ENCODE data around the gene ZBTB38.

ZBTB38 gene

DNA sequence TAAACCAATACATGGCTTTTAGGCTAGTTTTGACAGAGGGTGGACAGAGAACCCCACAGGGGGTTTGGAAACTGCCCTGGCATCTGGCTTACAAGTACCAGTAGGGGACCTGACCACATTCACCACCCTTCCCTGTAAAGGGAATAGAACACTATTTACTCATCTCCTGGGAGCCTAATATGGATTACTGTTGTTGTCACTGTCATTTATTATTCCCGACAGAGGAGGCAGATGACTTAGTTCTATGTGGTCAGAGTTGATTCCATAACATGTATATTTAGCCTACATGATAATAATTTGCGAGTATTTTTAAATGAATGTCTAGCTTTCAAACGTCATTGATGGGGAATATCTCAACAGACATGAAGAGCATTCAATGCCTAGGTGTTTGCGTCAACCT lies 15.9 kb downstream of the ZBTB38 start:
- Histone ChIP-seq H3K4me3 (peak overlapping the region in 1 of 7 experiments; percentile 13), H3K27ac (peak overlapping the region in 19 of 21 experiments; percentile 11 to 85 (median 59))

DNA sequence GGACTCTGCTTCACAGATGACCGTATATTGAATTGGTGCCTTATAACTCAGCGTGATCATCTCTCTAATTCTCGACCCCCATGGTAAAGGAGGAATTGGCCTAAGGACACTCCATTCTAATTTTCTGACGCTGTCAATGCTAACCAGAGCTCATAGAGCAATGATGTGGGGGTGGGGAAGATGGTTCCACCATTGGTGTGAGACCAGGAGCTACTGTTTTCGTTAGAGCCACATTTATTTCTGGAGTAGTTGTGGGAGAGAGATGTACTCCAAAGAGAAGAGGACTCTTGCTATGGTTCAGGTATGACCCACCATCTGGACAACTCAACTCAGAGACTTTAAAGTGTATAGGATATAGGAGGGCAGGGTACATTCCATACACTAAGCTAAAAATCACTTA lies 16.3 kb downstream of the ZBTB38 start:
- H3K27ac ChIP-seq = peak overlapping the region in 17 of 21 experiments; percentile 18 to 85 (median 63)
- peak overlapping the region in 1 of 7 experiments; percentile 15 for H3K4me3 ChIP-seq

DNA sequence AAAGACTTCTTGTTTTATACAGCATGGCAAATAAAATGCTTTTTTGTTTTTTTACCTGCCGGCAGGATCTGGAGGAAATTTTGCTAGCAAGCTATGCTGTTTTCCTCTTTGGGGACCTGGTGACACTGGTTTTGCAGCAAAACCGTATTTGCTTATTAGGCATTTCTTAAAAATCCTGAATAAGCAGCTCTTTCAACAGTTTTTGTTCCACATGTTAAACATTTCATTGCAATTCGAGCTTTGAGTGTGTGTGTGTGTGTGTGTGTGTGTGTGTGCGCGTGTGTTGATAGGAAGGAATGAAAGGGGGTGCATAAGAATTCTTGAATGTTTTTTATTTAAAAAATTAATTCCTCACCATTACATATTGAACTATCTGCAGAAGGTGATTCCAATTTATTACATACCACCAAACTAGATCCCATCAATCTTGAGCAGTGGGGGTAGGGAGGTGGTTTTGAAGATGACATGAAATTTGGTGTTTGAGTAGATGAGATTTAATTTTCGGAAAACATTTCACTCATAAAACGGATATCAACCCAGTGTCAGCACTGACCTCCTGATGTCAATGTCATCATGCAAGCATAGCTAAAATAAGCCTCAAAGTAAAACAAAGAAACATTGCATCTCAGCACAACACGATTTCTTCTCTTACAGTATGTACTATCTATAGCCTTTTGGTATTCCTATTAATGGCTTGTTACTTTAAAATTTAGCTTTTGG lies 17.3 kb downstream of the ZBTB38 start:
- H3K27ac ChIP-seq = peak overlapping the region in 14 of 21 experiments; percentile 17 to 85 (median 68)
- H3K4me3 ChIP-seq = peak overlapping the region; percentile 0 to 32 (median 16)

DNA sequence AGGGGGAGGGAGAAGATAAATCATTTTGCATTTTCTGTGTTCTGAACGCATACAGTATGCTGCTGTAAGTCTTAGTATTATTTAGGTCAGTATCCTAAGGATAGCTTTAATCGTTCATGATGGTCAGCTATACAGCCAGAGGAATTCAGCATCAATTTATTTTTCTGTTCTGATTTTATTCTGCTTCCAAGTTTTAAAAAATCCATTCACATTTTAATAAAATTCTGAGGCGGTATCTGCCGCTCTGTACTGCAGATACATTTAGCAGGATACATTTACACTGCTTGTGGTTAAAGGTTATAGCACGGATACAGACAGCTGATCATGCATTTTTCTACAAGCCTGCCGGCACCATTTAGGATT lies 17.8 kb downstream of the ZBTB38 start:
- Histone ChIP-seq H3K4me3 (peak overlapping the region; percentile 0 to 32 (median 16)), H3K27ac (peak overlapping the region in 16 of 21 experiments; percentile 23 to 85 (median 56))

DNA sequence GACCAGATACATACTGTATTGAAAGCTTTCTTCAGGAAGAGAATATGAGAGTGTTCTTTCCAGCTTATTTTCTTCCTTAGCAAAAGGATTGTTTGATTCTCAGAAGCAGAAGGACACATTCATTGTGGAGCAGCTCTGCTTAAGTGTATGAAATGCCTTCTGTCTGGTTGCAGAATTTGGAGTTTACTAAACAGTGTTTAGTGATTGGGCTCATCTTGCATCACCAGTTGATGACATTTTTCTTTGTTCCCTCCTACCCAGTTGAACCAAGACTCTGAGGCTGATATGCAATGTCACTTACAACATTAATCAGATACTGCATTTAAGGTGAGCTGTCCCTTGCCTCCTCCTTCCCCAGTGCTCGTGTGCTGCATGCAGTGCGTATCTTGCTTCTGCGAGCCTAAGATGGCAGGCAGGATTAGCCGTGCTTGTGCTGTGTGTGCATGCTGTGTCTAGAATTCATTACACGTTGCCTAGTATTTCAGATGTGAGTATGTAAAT lies 18.4 kb downstream of the ZBTB38 start:
- peak overlapping the region; percentile 0 to 32 (median 16) for H3K4me3 ChIP-seq
- H3K27ac ChIP-seq = peak overlapping the region in 17 of 21 experiments; percentile 23 to 85 (median 55)

DNA sequence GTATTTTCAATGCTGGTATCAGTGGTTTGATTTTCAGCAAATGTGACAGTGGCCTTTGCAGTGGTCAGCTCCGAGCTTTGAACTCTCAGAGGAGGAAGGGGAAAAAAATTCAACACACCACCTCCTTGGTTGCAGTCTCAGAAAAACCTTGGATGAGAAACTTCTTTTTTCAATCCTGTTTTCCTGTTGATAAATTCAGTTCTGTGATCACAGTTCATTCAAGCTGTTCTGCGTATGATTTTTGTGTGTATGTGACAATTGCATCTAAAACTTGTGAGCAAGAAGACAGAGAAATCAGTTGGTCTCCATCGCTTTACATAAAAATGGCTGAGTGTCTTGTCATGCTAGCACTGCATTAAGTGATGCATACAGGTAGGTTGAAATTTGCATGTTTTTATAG lies 19.2 kb downstream of the ZBTB38 start:
- peak overlapping the region in 13 of 21 experiments; percentile 28 to 85 (median 74) for H3K27ac ChIP-seq
- H3K4me3 ChIP-seq = peak overlapping the region in 2 of 7 experiments; percentile 15 to 32

DNA sequence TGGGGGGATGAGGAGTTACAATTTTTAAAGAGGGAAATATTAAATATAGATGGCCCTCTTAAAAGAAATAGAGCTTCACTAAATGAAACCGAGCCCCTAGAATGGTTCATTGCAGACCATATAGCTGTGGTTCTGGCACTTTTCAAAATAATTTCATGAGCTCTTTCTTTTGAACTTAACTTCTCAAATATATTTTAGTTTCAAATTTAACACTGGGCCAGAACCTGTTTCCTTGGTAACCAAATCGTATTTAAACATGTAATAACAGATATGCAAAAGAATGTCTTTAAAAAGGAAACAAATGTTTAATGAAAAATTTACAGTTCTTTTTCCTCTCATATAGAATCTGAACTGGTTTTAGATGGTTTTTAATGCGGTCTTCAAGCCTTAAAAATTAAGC lies 20.1 kb downstream of the ZBTB38 start:
- peak overlapping the region in 20 of 21 experiments; percentile 16 to 85 (median 68) for H3K27ac ChIP-seq

DNA sequence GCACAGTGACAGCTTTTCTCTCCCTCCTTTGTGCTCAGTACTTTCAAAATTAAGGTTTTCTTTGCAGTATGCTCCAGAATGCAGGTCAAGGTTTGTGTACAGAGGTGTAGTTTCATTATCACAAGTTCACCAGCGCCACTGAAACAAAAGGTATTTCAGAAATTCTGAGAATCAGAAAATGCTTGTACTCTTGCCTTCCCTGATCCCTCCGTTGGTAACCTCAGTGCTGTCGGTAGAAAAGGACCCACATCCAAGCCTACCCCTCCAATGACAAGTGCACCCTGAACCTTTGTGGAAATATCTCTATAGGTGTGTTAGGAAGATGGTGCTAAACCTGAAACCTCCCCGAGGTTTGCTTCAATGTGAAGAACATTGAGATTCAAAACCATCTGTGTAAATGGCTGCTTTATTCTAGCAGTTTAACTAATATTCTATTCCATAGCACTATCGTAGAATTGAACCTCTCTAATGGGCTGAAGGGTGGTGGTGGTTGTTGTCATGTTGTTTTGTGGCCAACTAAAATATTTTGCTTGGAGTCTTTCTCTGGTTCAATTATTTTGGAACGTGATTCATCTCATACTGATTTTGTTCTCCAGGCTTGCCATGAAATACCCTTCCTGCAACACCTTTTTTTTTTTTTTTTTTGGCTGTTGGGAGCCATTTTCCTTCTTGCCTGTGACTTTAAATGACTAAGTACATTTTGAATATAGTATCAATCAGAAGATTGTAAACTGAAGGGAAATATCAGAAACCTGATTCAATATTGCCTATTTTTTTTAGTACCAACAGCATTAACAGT lies 20.7 kb downstream of the ZBTB38 start:
- H3K27ac ChIP-seq = peak overlapping the region in 20 of 21 experiments; percentile 16 to 85 (median 68)
- H3K4me3 ChIP-seq = peak overlapping the region in 4 of 7 experiments; percentile 10 to 29 (median 12)

More for the DNA sequence above, 20.1 kb downstream of the ZBTB38 start:
- H3K4me3 ChIP-seq = peak overlapping the region in 4 of 7 experiments; percentile 10 to 32 (median 12)

DNA sequence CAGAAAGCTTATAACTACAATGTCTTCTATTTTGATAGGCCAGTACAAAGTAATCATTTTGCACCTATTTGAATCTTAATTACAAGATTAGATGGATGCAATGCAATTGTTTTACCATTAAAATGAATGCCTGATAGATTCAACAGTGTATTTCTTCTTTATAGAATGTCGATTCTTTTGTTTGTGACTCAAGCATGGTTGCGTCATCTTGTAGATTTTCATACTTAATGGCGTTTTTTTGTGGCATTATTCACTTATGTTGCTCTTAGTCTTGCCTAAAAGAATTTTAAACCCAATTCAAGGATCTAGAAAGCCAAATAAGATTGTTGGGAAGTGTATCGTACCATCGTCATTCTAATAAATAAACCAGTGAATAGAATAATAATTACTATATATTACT lies 21.4 kb downstream of the ZBTB38 start:
- peak overlapping the region in 6 of 21 experiments; percentile 12 to 84 (median 75) for H3K27ac ChIP-seq
- no peak overlapping the region for H3K4me3 ChIP-seq

DNA sequence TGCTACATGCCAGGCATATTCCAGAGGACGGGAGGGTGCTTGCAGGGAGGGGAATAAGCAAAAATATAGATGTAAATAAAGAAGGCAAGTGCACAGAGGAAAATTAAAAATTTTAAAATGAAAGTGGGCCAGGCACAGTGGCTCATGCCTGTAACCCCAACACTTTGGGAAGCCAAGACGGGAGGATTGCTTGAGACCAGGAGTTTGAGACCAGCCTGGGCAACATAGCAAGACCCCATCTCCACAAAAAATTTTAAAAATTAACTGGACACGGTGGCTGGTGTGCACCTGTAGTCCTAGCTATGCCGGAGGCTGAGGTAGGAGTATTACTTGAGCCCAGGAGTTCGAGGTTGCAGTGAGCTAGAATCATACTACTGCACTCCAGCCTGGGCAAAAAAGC lies 22.4 kb downstream of the ZBTB38 start:
- no peak overlapping the region for H3K4me3 ChIP-seq
- peak overlapping the region in 1 of 21 experiments; percentile 4 for H3K27ac ChIP-seq

DNA sequence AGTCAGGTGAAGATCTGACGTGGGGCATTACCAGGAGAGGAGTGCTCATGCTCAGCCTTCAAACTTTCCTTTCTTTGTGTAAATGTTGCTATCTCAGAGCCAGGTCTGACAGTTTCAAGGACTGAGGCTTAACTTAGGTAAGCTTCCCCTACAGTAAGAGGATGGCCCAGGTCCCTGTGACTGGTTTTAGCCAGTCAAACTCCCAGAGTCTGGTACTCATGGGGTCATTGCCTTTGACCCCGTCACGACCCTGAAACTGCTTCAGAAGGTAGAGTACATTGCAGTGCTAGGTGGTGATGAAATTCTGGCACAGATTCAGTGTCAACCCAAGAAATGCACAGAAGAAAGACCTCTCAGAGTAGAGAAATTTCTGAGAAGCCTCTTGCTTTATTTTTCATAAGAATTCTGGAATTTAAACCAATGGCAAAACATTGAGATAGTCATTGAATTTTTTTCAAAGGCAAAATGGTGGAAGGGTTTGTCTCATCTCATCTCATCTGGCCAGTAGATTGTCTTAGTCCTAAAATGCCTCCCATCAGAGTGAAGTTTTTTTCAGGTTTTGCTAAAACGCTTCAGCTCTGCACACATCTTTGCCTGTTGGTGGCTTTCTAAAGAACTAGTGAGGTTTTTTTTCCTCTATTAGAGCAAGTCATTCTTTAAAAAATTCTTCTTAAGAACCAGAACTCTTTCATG lies 23.1 kb downstream of the ZBTB38 start:
- Histone ChIP-seq H3K27ac (peak overlapping the region in 5 of 21 experiments; percentile 4 to 73 (median 30)), H3K4me3 (no peak overlapping the region)

DNA sequence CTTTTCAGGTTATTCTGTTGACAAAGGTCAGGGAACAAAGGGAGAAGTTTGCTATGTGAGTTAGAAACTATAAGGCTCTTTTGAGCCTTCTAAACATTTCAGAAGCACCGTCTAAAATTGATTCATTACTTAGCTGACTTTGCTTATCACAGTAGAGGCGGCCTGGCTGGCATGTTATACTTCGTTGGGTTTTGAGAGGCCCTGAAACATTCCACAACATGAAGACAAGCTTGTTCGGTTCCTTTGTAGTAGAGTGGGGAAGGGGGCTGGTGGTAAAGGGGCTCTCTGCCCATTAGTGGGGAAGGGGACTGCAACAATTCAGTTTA lies 23.6 kb downstream of the ZBTB38 start:
- Histone ChIP-seq H3K27ac (peak overlapping the region in 5 of 21 experiments; percentile 30 to 73 (median 59)), H3K4me3 (no peak overlapping the region)

DNA sequence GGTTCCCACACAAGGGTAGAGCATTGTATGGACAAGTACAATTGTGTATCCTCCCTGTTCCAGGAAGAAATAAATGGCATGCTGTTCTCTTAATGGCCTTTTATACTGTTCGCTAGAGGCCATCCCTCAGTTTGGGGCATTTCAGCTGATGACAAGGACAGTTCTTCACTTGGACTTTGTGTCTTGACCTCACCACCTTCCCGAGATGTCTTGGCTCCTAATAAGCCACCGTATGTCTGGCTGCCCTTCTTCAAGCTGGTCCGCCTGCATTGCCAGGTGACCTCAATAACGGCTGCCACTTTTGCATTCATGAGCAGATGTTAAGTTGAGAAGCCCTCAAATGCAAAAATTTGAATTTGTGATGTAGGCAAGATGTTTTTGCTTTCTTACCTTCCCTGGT lies 24.1 kb downstream of the ZBTB38 start:
- Histone ChIP-seq H3K27ac (peak overlapping the region in 8 of 21 experiments; percentile 5 to 73 (median 30)), H3K4me3 (no peak overlapping the region)

DNA sequence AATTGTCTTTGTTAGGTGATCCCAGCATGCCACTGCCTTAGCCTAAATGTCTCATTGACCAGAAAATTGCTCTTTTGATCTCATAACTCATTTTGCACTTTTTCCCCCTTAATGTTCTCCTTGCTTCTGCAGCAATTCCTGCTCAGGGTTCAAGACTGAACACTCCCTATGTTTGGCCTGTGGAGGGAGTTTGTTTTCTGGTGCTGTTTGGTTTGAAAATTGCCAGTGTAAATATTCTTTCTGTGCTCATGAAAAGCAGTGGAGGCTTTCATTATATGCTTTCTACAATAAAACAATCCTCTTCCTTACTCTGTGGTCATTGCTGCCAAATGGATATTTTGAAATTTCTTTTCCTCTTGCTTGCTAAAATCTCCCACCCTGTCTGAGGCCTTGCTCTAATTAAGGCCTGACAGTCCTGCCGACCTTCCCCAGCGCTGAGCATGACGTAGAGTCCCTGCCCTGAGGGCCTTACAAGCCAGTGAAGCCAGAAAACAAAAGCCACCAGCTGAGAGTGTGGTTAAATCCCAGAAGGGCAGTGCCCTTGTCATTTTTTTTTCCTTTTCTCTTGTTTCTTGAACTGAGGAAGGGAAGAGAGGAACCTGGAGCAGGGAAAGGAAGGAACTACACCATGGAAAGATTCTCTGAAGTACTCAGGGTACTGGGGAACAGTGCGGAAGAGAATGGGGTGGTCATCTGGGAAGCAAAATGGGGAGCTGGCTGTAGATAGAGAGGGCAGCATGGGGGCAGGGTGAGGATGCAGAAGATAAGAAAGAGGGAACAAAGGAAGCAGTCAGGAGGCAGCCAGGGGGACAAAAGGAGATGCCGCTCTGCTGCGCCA lies 24.8 kb downstream of the ZBTB38 start:
- no peak overlapping the region for H3K4me3 ChIP-seq
- peak overlapping the region in 15 of 21 experiments; percentile 5 to 78 (median 51) for H3K27ac ChIP-seq

DNA sequence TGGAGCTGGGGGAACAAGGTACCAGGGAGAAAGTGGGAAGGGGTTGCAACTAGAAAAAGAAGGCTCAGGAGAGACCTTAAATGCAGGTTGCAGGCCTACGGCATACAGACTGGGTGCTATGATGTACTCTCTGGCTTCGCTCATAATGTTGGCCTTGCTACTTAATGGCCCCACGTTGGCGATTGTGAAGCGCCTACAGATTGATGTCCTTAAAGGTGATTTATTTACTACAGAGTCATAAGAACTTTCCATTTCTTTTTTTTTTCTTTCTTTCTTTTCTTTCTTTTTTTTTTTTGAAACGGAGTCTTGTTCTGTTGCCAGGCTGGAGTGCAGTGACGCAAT lies 25.4 kb downstream of the ZBTB38 start:
- H3K27ac ChIP-seq = peak overlapping the region in 13 of 21 experiments; percentile 5 to 78 (median 64)
- no peak overlapping the region for H3K4me3 ChIP-seq

DNA sequence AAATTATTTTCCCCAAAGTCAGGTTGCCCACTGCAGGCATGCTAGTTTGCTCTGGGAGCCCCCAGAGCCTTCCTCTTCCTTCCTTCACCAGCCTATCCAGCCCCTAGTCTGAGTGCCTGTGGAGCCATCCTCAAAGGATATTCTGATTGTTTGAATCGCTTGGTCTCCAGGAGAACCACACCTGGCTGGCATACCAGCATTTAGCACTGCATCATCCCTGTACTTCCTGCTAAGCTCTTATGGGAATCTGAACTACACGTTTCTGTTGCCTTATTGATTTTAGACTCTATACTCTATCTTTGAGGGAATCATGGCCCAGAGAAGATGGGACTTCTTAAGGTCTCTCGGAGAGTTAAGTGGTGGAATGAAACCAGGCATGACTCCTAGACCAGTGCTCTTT lies 26.3 kb downstream of the ZBTB38 start:
- Histone ChIP-seq H3K27ac (peak overlapping the region in 1 of 21 experiments; percentile 10), H3K4me3 (no peak overlapping the region)

DNA sequence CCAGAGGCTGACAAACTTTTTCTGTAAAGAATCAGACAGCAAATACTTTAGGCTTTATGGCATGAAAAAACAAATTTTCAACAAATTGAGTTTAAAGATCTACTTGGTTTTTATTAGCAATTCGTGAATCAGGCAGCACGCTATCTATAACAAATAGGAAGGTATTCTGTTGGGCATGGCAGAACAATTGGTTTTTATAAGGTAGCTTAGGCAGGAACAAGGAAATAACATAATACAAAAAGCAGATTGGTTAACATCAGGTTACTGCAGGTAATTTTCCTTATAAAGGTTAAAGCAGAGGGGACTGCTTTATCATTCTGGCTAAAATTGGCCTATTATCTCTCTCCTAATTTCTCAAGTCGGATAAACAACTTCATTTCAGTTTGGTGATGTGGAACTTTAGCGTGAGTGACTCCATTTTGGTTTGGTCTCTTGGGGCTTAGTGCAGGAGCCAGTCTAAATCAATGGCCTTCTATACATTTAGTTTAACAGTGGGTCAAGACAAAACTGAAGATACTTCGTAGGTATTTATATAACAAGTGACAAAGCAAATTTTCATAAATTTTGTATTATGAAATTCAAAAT lies 26.8 kb downstream of the ZBTB38 start:
- Histone ChIP-seq H3K4me3 (no peak overlapping the region), H3K27ac (no peak overlapping the region)

DNA sequence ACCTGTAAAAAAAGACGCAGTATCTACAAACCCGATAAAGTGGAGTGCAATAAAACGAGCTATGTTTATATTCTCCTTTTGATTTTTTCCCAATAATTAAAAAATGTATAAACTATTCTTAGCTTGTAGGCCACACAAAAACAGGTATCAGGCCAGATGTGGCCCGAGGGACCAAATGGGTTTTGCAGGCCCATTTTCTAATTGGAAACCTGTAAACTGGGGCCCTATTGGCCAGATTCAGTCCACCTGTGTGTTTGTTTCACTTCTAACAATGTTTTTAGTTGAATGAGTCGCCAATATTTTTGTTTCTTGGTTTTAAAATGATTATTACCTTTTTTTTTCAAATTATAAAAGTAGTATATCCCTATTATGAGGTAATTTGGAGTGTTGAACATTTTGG lies 29.7 kb downstream of the ZBTB38 start:
- H3K27ac ChIP-seq = peak overlapping the region in 1 of 21 experiments; percentile 75
- H3K4me3 ChIP-seq = no peak overlapping the region

DNA sequence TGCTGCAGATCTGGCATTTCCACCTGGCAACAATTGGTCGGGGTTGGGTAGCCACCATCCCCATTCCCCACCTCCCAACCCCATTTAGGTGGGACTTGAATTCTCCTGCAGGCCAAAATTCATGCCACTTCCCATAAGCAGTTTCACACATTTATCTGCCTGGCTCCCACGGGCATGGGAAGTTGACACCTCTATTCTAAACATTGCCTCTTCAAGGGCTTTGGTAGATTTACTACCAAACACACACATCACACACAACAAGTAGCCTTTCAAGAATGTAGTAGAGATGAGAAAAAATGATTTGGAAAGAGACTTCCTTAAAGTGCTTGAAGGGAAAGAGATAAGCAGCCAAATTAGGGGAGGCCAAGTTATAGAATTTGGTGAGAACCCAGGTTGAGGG lies 30.9 kb downstream of the ZBTB38 start:
- peak overlapping the region in 15 of 21 experiments; percentile 11 to 99 (median 75) for H3K27ac ChIP-seq
- H3K4me3 ChIP-seq = no peak overlapping the region

All from skin epidermis (tissue), 12 donors.